HepG2 (cell line): ENCODE results near the gene CAPN8. TPM values are rescaled to one million over a fixed set of nuclear protein-coding genes. Genes with fewer than 3 reads are reported as not detected.

ENCODE experiments used
- ATAC-seq: fragments of 200-7000 bp; cut with Tn5 transposase; 3 replicates; pipeline ENCODE4 v1.9.1; 2020; ENCODE audit warnings: mild to moderate bottlenecking, moderate library complexity
- BruUV-seq: library from RNA; stranded (reverse); fragments of 400-500 nt; replicated peaks from 2 replicates; lab custom pipeline; 2021; lab: Mats Ljungman, UMichigan
- CTCF ChIA-PET: fragments of 300-600 bp; formaldehyde crosslinking; extraction: SDS; loops from one replicate; lab custom pipeline; 2021; ENCODE audit warnings: low total read pairs, inconsistent platforms, low intra/inter-chr PET ratio; lab: Yijun Ruan, JAX
- POLR2A ChIA-PET: fragments of 350-600 bp; sonication (Branson Sonifier 250); formaldehyde crosslinking; loops from one replicate; lab custom pipeline; 2020; ENCODE audit warnings: antibody characterized with exemption, inconsistent platforms; lab: Yijun Ruan, JAX
- DNase-seq: peaks from one replicate; pipeline ENCODE4 v3.0.0-alpha.2; 2015; ENCODE audit warnings: low spot score
- FAIRE-seq: peaks from 3 replicates; lab custom pipeline; 2011; peaks lifted over from hg19 to GRCh38; lab: Jason Lieb, UNC
- H2AFZ ChIP-seq: one replicate; pipeline ENCODE4 v1.6.1; 2011; ENCODE audit warnings: low read length, inconsistent platforms
- H3K27ac ChIP-seq: fragments of 300-600 bp; 3 replicates; pipeline ENCODE4 v1.8.0; 2011; ENCODE audit warnings: mixed run types, mild to moderate bottlenecking, mixed read lengths, low read length, inconsistent platforms; ENCODE audit not compliant: insufficient read depth; ENCODE audit errors: extremely low read length
- H3K27me3 ChIP-seq, 2 experiments: fragments of 200-600 bp in 1 of 2; 2 replicates in 1 of 2; 3 replicates in 1 of 2; pipeline versions ENCODE4 v1.6.0 to v1.8.0; 2011; ENCODE audit warnings: low read length in 2 of 2, mild to moderate bottlenecking in 2 of 2, moderate library complexity in 2 of 2, inconsistent platforms in 1 of 2; ENCODE audit not compliant: insufficient read depth in 2 of 2, control insufficient read depth in 1 of 2
- H3K36me3 ChIP-seq, 2 experiments: fragments of 200-600 bp in 1 of 2; replicated peaks in 1 of 2; 2 replicates in 1 of 2; 3 replicates in 1 of 2; pipeline versions ENCODE4 v1.5.1 to v1.8.0; 2011; ENCODE audit warnings: low read length in 2 of 2, inconsistent platforms in 1 of 2; ENCODE audit not compliant: insufficient read depth in 2 of 2, control insufficient read depth in 1 of 2
- H3K4me1 ChIP-seq: 2 replicates; pipeline ENCODE4 v1.5.1; 2012; ENCODE audit warnings: low read length, inconsistent platforms; ENCODE audit not compliant: insufficient read depth
- H3K4me2 ChIP-seq: 2 replicates; pipeline ENCODE4 v1.6.0; 2011; ENCODE audit warnings: low read depth, low read length, inconsistent platforms
- H3K4me3 ChIP-seq, 3 experiments: fragments of 200-600 bp in 1 of 3; sonication (generic), shearing (Covaris generic) in 1 of 3; replicated peaks in 1 of 3; 2 replicates each; pipeline ENCODE4 v1.5.1; 2011 to 2016; ENCODE audit warnings: low read length in 3 of 3, inconsistent platforms in 2 of 3, low read depth in 2 of 3, mild to moderate bottlenecking in 2 of 3, control low read depth in 1 of 3, mixed read lengths in 1 of 3; ENCODE audit not compliant: insufficient read depth in 1 of 3
- H3K79me2 ChIP-seq: one replicate; pipeline ENCODE4 v1.6.1; 2011; ENCODE audit warnings: low read length, inconsistent platforms; ENCODE audit not compliant: insufficient read depth
- H3K9ac ChIP-seq: 2 replicates; pipeline ENCODE4 v1.6.0; 2011; ENCODE audit warnings: mild to moderate bottlenecking, low read depth, low read length, inconsistent platforms; ENCODE audit not compliant: insufficient read depth
- H3K9me3 ChIP-seq: 2 replicates; pipeline ENCODE4 v1.5.1; 2012; ENCODE audit warnings: mild to moderate bottlenecking, low read length
- H4K20me1 ChIP-seq: 2 replicates; pipeline ENCODE4 v1.6.0; 2011; ENCODE audit warnings: inconsistent platforms, mild to moderate bottlenecking, low read length, moderate library complexity; ENCODE audit not compliant: insufficient read depth
- ARID5B ChIP-seq: IDR thresholded peaks from 2 replicates; pipeline ENCODE4 v1.4.0; 2020; ENCODE audit warnings: mild to moderate bottlenecking, missing genetic modification reagents
- ATF3 ChIP-seq: sonication (generic); formaldehyde crosslinking; IDR thresholded peaks from 2 replicates; pipeline ENCODE4 v1.4.0; 2020; ENCODE audit warnings: missing genetic modification reagents
- ATF7-NPFF ChIP-seq: sonication (generic); formaldehyde crosslinking; IDR thresholded peaks from 2 replicates; pipeline ENCODE4 v1.8.1; 2023; ENCODE audit warnings: mild to moderate bottlenecking, low read depth, missing genetic modification reagents, moderate library complexity
- CAMTA2 ChIP-seq: sonication (generic); formaldehyde crosslinking; IDR thresholded peaks from 2 replicates; pipeline ENCODE4 v1.4.0; 2020; ENCODE audit warnings: mild to moderate bottlenecking, missing genetic modification reagents, borderline replicate concordance
- CCAR2 ChIP-seq: fragments of 200-400 bp; formaldehyde crosslinking; optimal IDR thresholded peaks from 2 replicates; pipeline ENCODE3; 2018; ENCODE audit warnings: low read depth, mild to moderate bottlenecking, low read length, moderate library complexity
- GLMP ChIP-seq: sonication (generic); formaldehyde crosslinking; IDR thresholded peaks from 2 replicates; pipeline ENCODE4 v1.9.0; 2021; ENCODE audit warnings: missing genetic modification reagents, mild to moderate bottlenecking, borderline replicate concordance
- HDAC1 ChIP-seq: sonication (generic); formaldehyde crosslinking; IDR thresholded peaks from 2 replicates; pipeline ENCODE4 v1.5.1; 2020; ENCODE audit warnings: mild to moderate bottlenecking, missing genetic modification reagents
- NFIB ChIP-seq: sonication (generic); formaldehyde crosslinking; IDR thresholded peaks from 2 replicates; pipeline ENCODE4 v1.9.0; 2021; ENCODE audit warnings: missing genetic modification reagents, mild to moderate bottlenecking, borderline replicate concordance
- POLR2AphosphoS5 ChIP-seq: IDR thresholded peaks from 2 replicates; pipeline ENCODE4 v1.6.1; 2012; ENCODE audit warnings: low read depth, low read length
- SMYD3 ChIP-seq: sonication (generic); formaldehyde crosslinking; IDR thresholded peaks from 2 replicates; pipeline ENCODE4 v1.8.1; 2023; ENCODE audit warnings: mild to moderate bottlenecking, missing genetic modification reagents
- TOPORS ChIP-seq: sonication (generic); formaldehyde crosslinking; IDR thresholded peaks from 2 replicates; pipeline ENCODE4 v1.8.0; 2023; ENCODE audit warnings: mild to moderate bottlenecking, missing genetic modification reagents
- U2AF2 ChIP-seq: fragments of 200-400 bp; formaldehyde crosslinking; IDR thresholded peaks from 2 replicates; pipeline ENCODE4 v1.6.1; 2017; ENCODE audit warnings: low read depth, mild to moderate bottlenecking, low read length
- ZBTB2 ChIP-seq: sonication (generic); formaldehyde crosslinking; IDR thresholded peaks from 2 replicates; pipeline ENCODE4 v1.8.0; 2022; ENCODE audit warnings: low read depth, missing genetic modification reagents
- ZNF18 ChIP-seq: sonication (generic); formaldehyde crosslinking; IDR thresholded peaks from 2 replicates; pipeline ENCODE4 v1.8.0; 2022; ENCODE audit warnings: mild to moderate bottlenecking, missing genetic modification reagents; ENCODE audit not compliant: insufficient replicate concordance
- WGBS: methylation state at CpG from one replicate; pipeline ENCODE4 v1.1.6; 2017; ENCODE audit warnings: low lambda C conversion rate; 5-methylcytosine and 5-hydroxymethylcytosine counted together
- in situ Hi-C: cut with HindIII; loops from 2 replicates; pipeline ENCODE4 v1.10.0; 2017; ENCODE audit warnings: low pct_unique_long_range_greater_than_20kb; ENCODE audit not compliant: extremely low pct_ligation_motif_present
- intact Hi-C: fragments of 100-400 bp; cut with micrococcal nuclease; formaldehyde crosslinking; loops from one replicate; pipeline ENCODE4 v1.10.0; 2022; ENCODE audit not compliant: unreplicated experiment
- polyA plus RNA-seq, 8 experiments: library from polyadenylated mRNA; depleted of rRNA in 3 of 8; stranded (reverse) in 7 of 8; unstranded in 1 of 8; fragments of >200 nt; fragmentation: Illumina TruSeq in 4 of 8; extraction: Trizol in 4 of 8; gene quantifications; 2 replicates each; pipeline versions ENCODE4 v1.2.1 to v1.2.3, GENCODE V29; 2011 to 2016; ENCODE audit warnings: low read depth in 4 of 8, missing spikeins in 1 of 8, mixed read lengths in 1 of 8; ENCODE audit not compliant: insufficient read depth in 1 of 8
- total RNA-seq, 5 experiments: library from RNA; depleted of rRNA; stranded (reverse); fragments of >200 nt; fragmentation: Illumina TruSeq; extraction: Trizol; gene quantifications; 2 replicates each; pipeline ENCODE4 v1.2.3, GENCODE V29; 2016; ENCODE audit warnings: low read depth in 1 of 5

The CAPN8 gene
- total and polyA plus RNA-seq, 2 of the 13 experiments (the other 11 are each of a cell fraction or from before 2014, with no cell fraction given): 0.20 to 0.25 TPM

GRCh38 chr1:223524930-223525451 lies 140.5 kb downstream of the CAPN8 start:
- H3K4me3 ChIP-seq: no peak overlapping the region
- H4K20me1 ChIP-seq: no peaks in the 10 kb centered on the region
- no peak overlapping the region for H2AFZ ChIP-seq
- FAIRE-seq: no peak
- H3K9ac ChIP-seq: no peak overlapping the region
- H3K27me3 ChIP-seq: peaks cover 0 to 4% of the 10 kb centered on the region in 2 experiments; a peak in 2 of 5 replicates
- no TSS peak for BruUV-seq
- no peaks in the 10 kb centered on the region for H3K79me2 ChIP-seq
- TF ChIP-seq U2AF2 (no peak), GLMP (no peak), ATF3 (CRISPR knock-in tag) (no peak), HDAC1 (CRISPR knock-in tag) (no peak), CAMTA2 (CRISPR knock-in tag) (no peak), CCAR2 (no peak), POLR2AphosphoS5 (no peak), ATF7-NPFF (no peak), ARID5B (CRISPR knock-in tag) (no peak), ZBTB2 (no peak), TOPORS (no peak), ZNF18 (CRISPR knock-in tag) (no peak), NFIB (no peak), SMYD3 (no peak)
- no peak overlapping the region for H3K27ac ChIP-seq
- no peaks in the 10 kb centered on the region for H3K9me3 ChIP-seq
- in situ Hi-C loops: no loop called here
- POLR2A ChIA-PET: no interaction called here
- no peaks in the 10 kb centered on the region for H3K4me1 ChIP-seq
- intact Hi-C loops: no loop called here
- WGBS: 25% methylated on average over 3 of the region's 4 CpGs
- DNase-seq: no peak
- no peak overlapping the region for H3K4me2 ChIP-seq
- H3K36me3 ChIP-seq: no peaks in the 10 kb centered on the region
- CTCF ChIA-PET: no interaction called here
- ATAC-seq: no peak
